ENCODE measurements around the gene DDX46.
"Not testable (repeated sequence)": the region's sequence is repeated elsewhere in the genome, so short reads cannot be mapped to it uniquely, and the experiment has no call there.

DDX46 gene

GRCh38 chr5:134758504-134759341 lies at the start of gene DDX46:
TSS of gene DDX46 (plus strand) at chr5:134758779. CDS start at chr5:134758939, 160 bp downstream.
- DNase-seq (ENCODE audit: low read depth) = peak; percentile 89

GRCh38 chr5:134714120-134714519 lies 44.5 kb upstream of the DDX46 start:
- DNase-seq (ENCODE audit: low read depth) = no peak

- no peak for DNase-seq (ENCODE audit: low read depth)
Observed at GRCh38 chr5:134714541-134714940, 44.0 kb upstream of the DDX46 start.

- not testable (repeated sequence) for DNase-seq (ENCODE audit: low read depth)
Observed at GRCh38 chr5:134715466-134715865, 43.1 kb upstream of the DDX46 start.

GRCh38 chr5:134724872-134725271 lies 33.7 kb upstream of the DDX46 start:
- DNase-seq (ENCODE audit: low read depth) = no peak

GRCh38 chr5:134732819-134733218 lies 25.8 kb upstream of the DDX46 start:
- DNase-seq (ENCODE audit: low read depth) = no peak

GRCh38 chr5:134735243-134735642 lies 23.3 kb upstream of the DDX46 start:
- DNase-seq (ENCODE audit: low read depth) = no peak

- DNase-seq (ENCODE audit: low read depth) = no peak
Observed at GRCh38 chr5:134736173-134736812, 22.3 kb upstream of the DDX46 start.

GRCh38 chr5:134738133-134738962 lies 20.2 kb upstream of the DDX46 start, which contains the start of gene CAMLG:
TSS of gene CAMLG (plus strand) at chr5:134738548. CDS start at chr5:134738621, 73 bp downstream.
- DNase-seq (ENCODE audit: low read depth) = peak; percentile 90

- DNase-seq (ENCODE audit: low read depth) = no peak
Observed at GRCh38 chr5:134738963-134739661, 19.5 kb upstream of the DDX46 start.

- DNase-seq (ENCODE audit: low read depth) = no peak
Observed at GRCh38 chr5:134741052-134741451, 17.5 kb upstream of the DDX46 start.

- no peak for DNase-seq (ENCODE audit: low read depth)
Observed at GRCh38 chr5:134742134-134742533, 16.4 kb upstream of the DDX46 start.

GRCh38 chr5:134749415-134749814 lies 9.2 kb upstream of the DDX46 start:
- no peak for DNase-seq (ENCODE audit: low read depth)

GRCh38 chr5:134758176-134758503 lies 439 bp upstream of the DDX46 start:
- DNase-seq (ENCODE audit: low read depth) = no peak

GRCh38 chr5:134767528-134768291 lies 9.1 kb downstream of the DDX46 start:
- not testable (repeated sequence) for DNase-seq (ENCODE audit: low read depth)

- DNase-seq (ENCODE audit: low read depth) = no peak
Observed at GRCh38 chr5:134769206-134769605, 10.6 kb downstream of the DDX46 start.

GRCh38 chr5:134772461-134773125 lies 14.0 kb downstream of the DDX46 start:
- no peak for DNase-seq (ENCODE audit: low read depth)

GRCh38 chr5:134777366-134777765 lies 18.8 kb downstream of the DDX46 start:
- DNase-seq (ENCODE audit: low read depth) = no peak

- DNase-seq (ENCODE audit: low read depth) = no peak
Observed at GRCh38 chr5:134784241-134784920, 25.8 kb downstream of the DDX46 start.

All from stimulated activated CD8-positive, alpha-beta memory T cell treated with anti-CD3 and anti-CD28 coated beads, Interleukin-7, amount 100 ng/mL, for 24 hours (primary cell).